HFF-Myc (cell line): ENCODE results near the gene ILF3.

ENCODE experiments used
- DNase-seq: peaks from one replicate; pipeline ENCODE4 v3.0.0-alpha.2; 2011; ENCODE audit warnings: low read depth; ENCODE audit errors: extremely low read depth
- H3K4me3 ChIP-seq: replicated peaks from 2 replicates; pipeline ENCODE4 v1.5.1; 2011; ENCODE audit warnings: low read depth, mild to moderate bottlenecking, control low read depth, low read length
- CTCF ChIP-seq: IDR thresholded peaks from 2 replicates; pipeline ENCODE4 v1.5.1; 2012; ENCODE audit warnings: mild to moderate bottlenecking, low read depth, low read length, control low read depth; ENCODE audit errors: missing control alignments

ILF3 gene

DNA sequence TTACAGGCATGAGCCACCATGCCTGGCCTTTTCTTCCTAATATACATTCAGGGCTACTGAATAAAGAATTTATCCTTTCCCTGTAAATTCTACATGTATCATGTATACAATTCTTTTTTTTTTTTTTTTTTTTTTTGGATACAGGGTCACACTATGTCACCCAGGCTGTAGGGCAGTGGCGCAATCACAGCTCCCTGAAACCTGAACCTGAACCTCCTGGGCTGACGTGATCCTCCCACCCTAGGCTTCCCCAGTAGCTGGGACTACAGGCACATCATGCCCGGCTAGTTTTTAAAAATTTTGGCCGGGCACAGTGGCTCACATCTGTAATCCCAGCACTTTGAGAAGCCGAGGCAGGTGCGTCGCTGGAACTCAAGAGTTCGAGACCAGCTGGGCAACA is 35.3 kb upstream of the ILF3 start:
- no peak for DNase-seq
- TF ChIP-seq CTCF = no peak
- no peak overlapping the region for H3K4me3 ChIP-seq

DNA sequence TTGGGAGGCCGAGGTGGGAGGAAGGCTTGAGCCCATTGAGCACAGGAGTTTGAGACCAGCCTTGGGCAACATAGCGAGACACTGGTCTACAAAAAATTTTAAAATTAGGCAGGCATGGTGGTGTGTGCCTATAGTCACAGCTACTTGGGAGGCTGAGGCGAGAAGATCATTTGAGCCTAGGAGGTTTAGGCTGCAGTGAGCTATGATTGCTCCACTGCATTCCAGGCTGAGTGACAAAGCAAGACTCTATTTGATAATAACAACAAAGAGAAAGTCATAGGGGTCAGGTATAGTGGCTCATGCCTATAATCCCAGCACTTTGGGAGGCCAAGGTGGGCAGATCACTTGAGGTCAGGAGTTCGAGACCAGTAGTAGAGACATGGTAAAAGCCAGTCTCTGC is 33.4 kb upstream of the ILF3 start:
- H3K4me3 ChIP-seq = no peak overlapping the region
- DNase-seq = no peak
- no peak for TF ChIP-seq CTCF

- no peak overlapping the region for H3K4me3 ChIP-seq
- TF ChIP-seq CTCF = no peak
- no peak for DNase-seq
Measured at GRCh38 chr19:10621966-10622365, 32.2 kb upstream of the ILF3 start.

GRCh38 chr19:10624585-10624984 is 29.6 kb upstream of the ILF3 start:
- no peak for TF ChIP-seq CTCF
- DNase-seq = no peak
- H3K4me3 ChIP-seq = no peak overlapping the region

- TF ChIP-seq CTCF = no peak
- DNase-seq = no peak
- H3K4me3 ChIP-seq = peak within 1 kb of the TSS; percentile 37
Measured at GRCh38 chr19:10625003-10625761, 29.0 kb upstream of the ILF3 start, which contains the start of gene SLC44A2. TSS of gene SLC44A2 (plus strand) at chr19:10625553. CDS start at chr19:10625634, 81 bp downstream.

DNA sequence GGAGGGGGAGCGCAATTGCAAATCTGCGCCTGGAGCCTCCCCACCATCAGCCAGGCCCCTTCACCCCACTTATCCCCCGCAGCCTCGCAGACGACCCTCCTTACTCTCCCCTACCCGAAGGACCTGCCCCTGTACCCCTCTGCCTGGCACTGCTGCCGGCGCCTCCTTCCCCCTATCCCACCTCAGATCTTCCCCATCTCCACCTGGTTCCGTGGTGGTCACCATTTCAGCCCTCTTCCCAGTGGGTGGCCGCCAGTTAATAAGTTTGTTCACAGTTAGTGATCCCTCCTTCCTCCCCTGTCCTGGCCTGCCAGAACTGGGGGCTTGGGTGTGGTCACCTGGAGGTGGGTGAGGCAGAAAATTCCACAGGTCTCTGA is 28.4 kb upstream of the ILF3 start:
- no peak for TF ChIP-seq CTCF
- DNase-seq = no peak
- H3K4me3 ChIP-seq = peak overlapping the region; percentile 37

DNA sequence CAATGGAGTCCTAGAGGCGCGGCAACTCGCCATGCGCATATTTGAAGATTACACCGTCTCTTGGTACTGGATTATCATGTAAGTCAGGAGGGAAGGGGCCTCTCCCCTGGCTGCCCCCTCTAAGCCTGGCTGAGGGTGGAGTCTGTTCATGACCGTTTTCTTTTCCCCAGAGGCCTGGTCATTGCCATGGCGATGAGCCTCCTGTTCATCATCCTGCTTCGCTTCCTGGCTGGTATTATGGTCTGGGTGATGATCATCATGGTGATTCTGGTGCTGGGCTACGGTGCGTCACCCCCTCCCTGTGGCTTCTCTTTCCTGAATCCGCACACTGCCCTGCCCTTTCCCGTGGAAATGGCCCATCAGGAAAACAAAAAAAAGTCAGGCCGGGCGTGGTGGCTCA is 22.3 kb upstream of the ILF3 start:
- DNase-seq = no peak
- no peak for TF ChIP-seq CTCF
- H3K4me3 ChIP-seq = no peak overlapping the region
